SK-N-SH treated with all-trans-retinoic acid at 6 μM for 48 hours (cell line): ENCODE data around the gene SLC30A1.

Experiments used
- ATAC-seq: fragments of 200-7000 bp; cut with Tn5 transposase; 3 replicates; pipeline ENCODE4 v1.9.1; 2020; ENCODE audit warnings: mild to moderate bottlenecking, moderate library complexity
- ARNTL ChIP-seq: fragments of 450-650 bp; formaldehyde crosslinking; IDR thresholded peaks from 2 replicates; pipeline ENCODE4 v1.5.0; 2020; ENCODE audit warnings: low read depth, mild to moderate bottlenecking, moderate library complexity, borderline replicate concordance
- BACH2 ChIP-seq: fragments of 250-450 bp; sonication (Bioruptor Pico); IDR thresholded peaks from 2 replicates; pipeline ENCODE4 v1.9.0; 2021; ENCODE audit warnings: mild to moderate bottlenecking, borderline replicate concordance
- CSDC2 ChIP-seq: fragments of 250-450 bp; sonication (Bioruptor Pico); IDR thresholded peaks from 2 replicates; pipeline ENCODE4 v1.5.0; 2020; ENCODE audit warnings: mild to moderate bottlenecking, moderate library complexity
- GLIS3 ChIP-seq: fragments of 250-450 bp; sonication (Bioruptor Pico); IDR thresholded peaks from 2 replicates; pipeline ENCODE4 v1.5.0; 2020; ENCODE audit warnings: mild to moderate bottlenecking, moderate library complexity
- ISL1 ChIP-seq: fragments of 250-450 bp; sonication (Bioruptor Pico); IDR thresholded peaks from 2 replicates; pipeline ENCODE4 v2.1.2; 2022; ENCODE audit warnings: mild to moderate bottlenecking, moderate library complexity
- OSR1 ChIP-seq: fragments of 250-450 bp; sonication (Bioruptor Pico); IDR thresholded peaks from 2 replicates; pipeline ENCODE4 v1.8.0; 2022; ENCODE audit warnings: moderate library complexity, mild to moderate bottlenecking, inconsistent platforms
- PATZ1 ChIP-seq: fragments of 250-450 bp; sonication (Bioruptor Pico); IDR thresholded peaks from 2 replicates; pipeline ENCODE4 v1.8.0; 2020; ENCODE audit warnings: mild to moderate bottlenecking, moderate library complexity, borderline replicate concordance
- POU6F1 ChIP-seq: fragments of 250-450 bp; sonication (Bioruptor Pico); IDR thresholded peaks from 2 replicates; pipeline ENCODE4 v1.8.0; 2021; ENCODE audit warnings: low read depth, mild to moderate bottlenecking, moderate library complexity, borderline replicate concordance
- RARB ChIP-seq: fragments of 250-450 bp; sonication (Bioruptor Pico); IDR thresholded peaks from 2 replicates; pipeline ENCODE4 v1.8.0; 2021; ENCODE audit warnings: mild to moderate bottlenecking, moderate library complexity
- SNAI2 ChIP-seq: fragments of 250-450 bp; sonication (Bioruptor Pico); IDR thresholded peaks from 2 replicates; pipeline ENCODE4 v1.5.0; 2020; ENCODE audit warnings: mild to moderate bottlenecking, moderate library complexity
- TCF4 ChIP-seq: fragments of 250-450 bp; sonication (Bioruptor Pico); IDR thresholded peaks from 2 replicates; pipeline ENCODE4 v1.8.0; 2021; ENCODE audit warnings: mild to moderate bottlenecking, moderate library complexity, borderline replicate concordance
- TOX ChIP-seq: fragments of 250-450 bp; sonication (Bioruptor Pico); IDR thresholded peaks from 2 replicates; pipeline ENCODE4 v1.8.0; 2021; ENCODE audit warnings: mild to moderate bottlenecking, moderate library complexity, borderline replicate concordance
- ZC3H10 ChIP-seq: fragments of 250-450 bp; sonication (Bioruptor Pico); IDR thresholded peaks from 2 replicates; pipeline ENCODE4 v1.5.1; 2021; ENCODE audit warnings: mild to moderate bottlenecking, moderate library complexity
- ZFP3 ChIP-seq: fragments of 250-450 bp; sonication (Bioruptor Pico); IDR thresholded peaks from 2 replicates; pipeline ENCODE4 v1.5.0; 2020; ENCODE audit warnings: mild to moderate bottlenecking, moderate library complexity
- ZFP30 ChIP-seq: fragments of 450-650 bp; formaldehyde crosslinking; IDR thresholded peaks from 2 replicates; pipeline ENCODE4 v1.5.0; 2022; ENCODE audit warnings: mild to moderate bottlenecking, moderate library complexity
- ZNF565 ChIP-seq: fragments of 450-650 bp; formaldehyde crosslinking; conservative IDR thresholded peaks from 2 replicates; pipeline ENCODE4 v1.5.0; 2020; ENCODE audit warnings: low read depth, mild to moderate bottlenecking, moderate library complexity
- ZNF70 ChIP-seq: fragments of 450-650 bp; formaldehyde crosslinking; IDR thresholded peaks from 2 replicates; pipeline ENCODE4 v1.5.0; 2020; ENCODE audit warnings: mild to moderate bottlenecking, moderate library complexity
- ZNF8 ChIP-seq: fragments of 450-650 bp; formaldehyde crosslinking; IDR thresholded peaks from 2 replicates; pipeline ENCODE4 v1.5.0; 2020; ENCODE audit warnings: mild to moderate bottlenecking, moderate library complexity
- TF ChIP-seq, protein P1 (sequence below): fragments of 250-450 bp; sonication (Bioruptor Pico); IDR thresholded peaks from 2 replicates; pipeline ENCODE4 v1.5.1; 2020; ENCODE audit warnings: low read depth, mild to moderate bottlenecking, moderate library complexity
- TF ChIP-seq, protein P2 (sequence below): fragments of 250-450 bp; sonication (Bioruptor Pico); IDR thresholded peaks from 2 replicates; pipeline ENCODE4 v1.5.1; 2021; ENCODE audit warnings: mild to moderate bottlenecking, moderate library complexity

Gene SLC30A1

DNA sequence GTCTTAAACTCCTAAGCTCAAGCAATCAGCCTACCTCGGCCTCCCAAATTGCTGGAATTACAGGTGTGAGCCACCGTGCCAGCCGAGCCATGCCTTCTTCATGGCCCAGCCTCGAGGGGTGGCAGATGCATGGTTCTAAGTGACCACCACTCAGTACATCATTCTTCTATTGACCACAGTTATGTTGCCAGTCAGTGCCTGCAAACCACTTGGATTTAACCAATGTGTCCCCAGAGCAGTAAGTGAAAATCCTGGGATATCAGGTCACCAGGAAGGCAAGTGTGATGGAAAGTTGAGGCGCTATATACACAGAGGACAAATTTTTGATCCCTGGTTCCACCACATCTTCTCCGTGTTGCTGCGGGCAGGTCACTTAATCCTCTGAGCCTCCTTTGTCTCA is 50.0 kb downstream of the SLC30A1 start:
- TF ChIP-seq, protein P1, sequence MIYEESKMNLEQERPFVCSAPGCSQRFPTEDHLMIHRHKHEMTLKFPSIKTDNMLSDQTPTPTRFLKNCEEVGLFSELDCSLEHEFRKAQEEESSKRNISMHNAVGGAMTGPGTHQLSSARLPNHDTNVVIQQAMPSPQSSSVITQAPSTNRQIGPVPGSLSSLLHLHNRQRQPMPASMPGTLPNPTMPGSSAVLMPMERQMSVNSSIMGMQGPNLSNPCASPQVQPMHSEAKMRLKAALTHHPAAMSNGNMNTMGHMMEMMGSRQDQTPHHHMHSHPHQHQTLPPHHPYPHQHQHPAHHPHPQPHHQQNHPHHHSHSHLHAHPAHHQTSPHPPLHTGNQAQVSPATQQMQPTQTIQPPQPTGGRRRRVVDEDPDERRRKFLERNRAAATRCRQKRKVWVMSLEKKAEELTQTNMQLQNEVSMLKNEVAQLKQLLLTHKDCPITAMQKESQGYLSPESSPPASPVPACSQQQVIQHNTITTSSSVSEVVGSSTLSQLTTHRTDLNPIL (CRISPR knock-in tag), result no peak
- TF ChIP-seq CSDC2 (CRISPR knock-in tag), result no peak
- no peak for TF ChIP-seq ARNTL
- no peak for TF ChIP-seq ISL1 (CRISPR knock-in tag)
- TF ChIP-seq ZNF70, result no peak
- no peak for TF ChIP-seq TOX (CRISPR knock-in tag)
- TF ChIP-seq ZC3H10, result no peak
- TF ChIP-seq ZFP3 (CRISPR knock-in tag), result no peak
- TF ChIP-seq SNAI2 (CRISPR knock-in tag), result no peak
- no peak for TF ChIP-seq RARB (CRISPR knock-in tag)
- TF ChIP-seq TCF4 (CRISPR knock-in tag), result no peak
- TF ChIP-seq ZFP30 (CRISPR knock-in tag), result no peak
- TF ChIP-seq, protein P2, sequence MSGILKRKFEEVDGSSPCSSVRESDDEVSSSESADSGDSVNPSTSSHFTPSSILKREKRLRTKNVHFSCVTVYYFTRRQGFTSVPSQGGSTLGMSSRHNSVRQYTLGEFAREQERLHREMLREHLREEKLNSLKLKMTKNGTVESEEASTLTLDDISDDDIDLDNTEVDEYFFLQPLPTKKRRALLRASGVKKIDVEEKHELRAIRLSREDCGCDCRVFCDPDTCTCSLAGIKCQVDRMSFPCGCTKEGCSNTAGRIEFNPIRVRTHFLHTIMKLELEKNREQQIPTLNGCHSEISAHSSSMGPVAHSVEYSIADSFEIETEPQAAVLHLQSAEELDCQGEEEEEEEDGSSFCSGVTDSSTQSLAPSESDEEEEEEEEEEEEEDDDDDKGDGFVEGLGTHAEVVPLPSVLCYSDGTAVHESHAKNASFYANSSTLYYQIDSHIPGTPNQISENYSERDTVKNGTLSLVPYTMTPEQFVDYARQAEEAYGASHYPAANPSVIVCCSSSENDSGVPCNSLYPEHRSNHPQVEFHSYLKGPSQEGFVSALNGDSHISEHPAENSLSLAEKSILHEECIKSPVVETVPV (CRISPR knock-in tag), result no peak
- no peak for TF ChIP-seq POU6F1 (CRISPR knock-in tag)
- TF ChIP-seq GLIS3, result no peak
- TF ChIP-seq BACH2, result no peak
- TF ChIP-seq ZNF565, result no peak
- ATAC-seq, result no peak

DNA sequence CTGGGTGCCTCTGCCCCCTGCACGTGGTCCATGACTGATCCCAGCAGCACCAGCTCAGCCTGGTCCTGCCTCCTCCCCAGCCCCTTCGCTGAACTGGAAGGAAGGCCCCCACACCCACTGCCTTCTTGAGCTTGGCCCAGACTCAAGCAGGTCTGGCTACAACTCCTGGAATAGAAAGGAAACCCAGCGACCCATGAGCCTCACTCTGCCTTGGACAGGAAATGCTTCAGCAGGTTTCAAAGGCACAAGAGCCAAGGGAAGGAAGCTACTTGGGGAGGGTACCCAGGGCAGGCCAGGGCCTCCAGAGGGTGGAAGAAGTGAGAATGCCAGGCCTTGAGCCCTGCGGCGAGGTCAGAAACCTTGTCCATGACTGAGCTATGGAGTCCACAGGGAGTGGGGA is 51.1 kb downstream of the SLC30A1 start:
- ATAC-seq, result no peak; the same call in 2 of the 3 replicates
- TF ChIP-seq ZFP30 (CRISPR knock-in tag) (no peak), PATZ1 (CRISPR knock-in tag) (no peak)

DNA sequence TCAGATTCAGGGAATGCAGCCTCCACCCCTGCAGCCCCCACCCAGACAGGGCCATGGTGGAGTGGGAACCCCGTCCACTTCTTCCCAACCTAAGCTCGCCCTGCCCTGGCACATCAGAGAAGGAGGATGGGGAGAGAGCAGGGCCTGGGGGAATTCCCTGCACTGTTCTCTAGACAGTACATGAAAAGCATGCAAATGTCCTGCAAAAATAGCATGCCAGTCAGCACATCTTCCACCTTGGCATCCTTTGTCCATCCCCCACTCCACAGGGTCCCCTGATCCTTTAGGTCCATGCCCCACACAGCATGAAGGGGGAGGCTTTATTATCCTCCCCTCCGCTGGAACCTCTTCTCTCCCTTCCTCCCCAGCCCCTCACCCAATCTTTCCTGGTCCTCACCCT is 52.0 kb downstream of the SLC30A1 start:
- TF ChIP-seq ZNF70, result no peak
- no peak for TF ChIP-seq ZFP30 (CRISPR knock-in tag)
- no peak for TF ChIP-seq PATZ1 (CRISPR knock-in tag)
- no peak for TF ChIP-seq POU6F1 (CRISPR knock-in tag)
- no peak for TF ChIP-seq ZNF565
- TF ChIP-seq BACH2, result no peak
- TF ChIP-seq, protein P2 (CRISPR knock-in tag), result no peak
- TF ChIP-seq ZNF8 (CRISPR knock-in tag), result no peak
- TF ChIP-seq ISL1 (CRISPR knock-in tag), result no peak
- no peak for TF ChIP-seq CSDC2 (CRISPR knock-in tag)
- TF ChIP-seq OSR1, result no peak
- no peak for TF ChIP-seq TCF4 (CRISPR knock-in tag)
- no peak for ATAC-seq
